GM21423 (cell line): ENCODE measurements around the gene B3GLCT.

Experiments used
- ATAC-seq: cut with Tn5 transposase; IDR thresholded peaks from one replicate; pipeline ENCODE4 v1.9.1; 2021; ENCODE audit warnings: mild to moderate bottlenecking, moderate library complexity; ENCODE audit not compliant: unreplicated experiment

Gene B3GLCT

DNA sequence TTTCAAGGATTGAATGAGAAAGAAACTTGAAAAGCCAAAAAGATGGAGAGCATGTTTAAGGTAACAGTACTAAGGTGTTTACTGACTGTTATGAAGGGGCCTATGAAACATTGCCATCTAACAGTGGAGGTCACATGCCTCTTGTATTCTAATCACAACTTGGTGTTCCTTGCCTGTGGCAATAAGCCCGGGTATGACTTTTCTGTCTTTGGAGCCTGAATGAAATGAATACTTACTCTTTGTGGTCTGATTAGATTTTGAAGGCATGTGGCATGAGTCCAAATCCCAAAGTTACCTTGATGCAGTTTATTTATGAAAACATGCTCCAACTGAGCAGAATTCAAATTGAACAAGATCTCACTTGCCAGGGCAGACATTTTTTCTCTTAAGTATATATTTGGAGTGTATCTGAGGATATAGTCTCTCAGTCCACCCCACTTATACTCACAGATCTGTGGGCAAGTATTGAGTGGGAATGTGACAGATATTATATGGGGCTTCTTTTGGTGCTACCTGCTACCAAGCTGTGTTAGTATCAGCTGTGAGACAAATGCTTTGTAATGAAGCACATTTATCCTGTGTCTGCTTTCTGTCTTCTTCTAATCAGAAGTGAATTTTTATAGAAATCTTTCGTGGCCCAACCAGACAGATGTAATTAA is 67.5 kb downstream of the B3GLCT start:
- ATAC-seq: no peak

DNA sequence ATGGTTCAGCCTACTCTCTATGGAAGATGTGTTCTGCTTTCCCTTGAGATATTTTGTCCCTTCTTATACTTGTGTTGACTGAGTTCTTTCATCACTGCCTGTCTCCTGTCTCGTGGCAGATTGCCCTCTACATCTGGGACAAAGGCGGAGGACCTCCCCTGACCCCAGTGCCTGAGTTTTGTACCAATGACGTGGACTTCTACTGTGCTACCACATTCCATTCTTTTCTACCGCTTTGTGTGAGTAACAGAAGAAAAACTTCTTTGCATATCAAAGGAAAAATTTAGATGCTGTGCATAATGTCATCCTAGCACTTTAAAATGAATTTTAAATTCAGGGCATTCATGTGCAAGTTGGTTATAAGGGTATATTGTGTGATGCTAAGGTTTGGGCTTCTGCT is 74.6 kb downstream of the B3GLCT start:
- ATAC-seq: no peak

DNA sequence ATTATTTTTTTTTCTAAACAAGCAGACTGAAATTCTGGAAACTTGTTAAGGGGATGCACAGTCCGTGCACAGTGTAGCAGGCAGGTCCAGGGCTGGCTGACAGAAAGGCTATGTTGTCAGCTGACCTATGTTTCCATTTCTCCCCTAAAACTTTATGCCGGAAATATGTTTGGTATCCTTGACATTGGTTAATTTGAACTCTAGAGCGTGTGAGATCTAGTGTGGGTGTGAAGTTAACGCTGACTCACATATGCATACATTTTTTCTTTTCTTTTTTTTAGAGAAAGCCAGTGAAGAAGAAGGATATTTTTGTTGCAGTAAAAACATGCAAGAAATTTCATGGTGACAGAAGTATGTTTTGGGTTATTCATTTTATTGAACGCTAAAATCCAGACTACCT is 76.6 kb downstream of the B3GLCT start:
- ATAC-seq: no peak

DNA sequence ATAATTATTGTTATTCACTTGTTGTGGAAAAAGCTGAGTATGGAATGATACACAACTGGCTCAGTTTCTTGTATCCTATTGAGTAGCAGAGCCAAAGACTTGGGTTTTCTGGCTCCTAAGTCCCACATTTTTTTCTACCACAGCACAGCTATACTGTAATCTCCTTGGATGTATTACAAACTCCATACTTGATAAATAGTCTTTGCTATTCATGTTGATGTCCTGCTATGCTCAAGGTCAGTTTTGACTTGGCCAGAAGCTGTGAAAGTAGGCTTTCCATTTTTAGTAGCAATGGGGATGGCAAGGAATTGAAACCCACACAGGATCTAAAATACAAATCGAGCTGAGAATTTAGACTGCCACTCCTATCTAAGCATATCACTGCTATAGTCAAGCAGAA is 79.1 kb downstream of the B3GLCT start:
- ATAC-seq: no peak

DNA sequence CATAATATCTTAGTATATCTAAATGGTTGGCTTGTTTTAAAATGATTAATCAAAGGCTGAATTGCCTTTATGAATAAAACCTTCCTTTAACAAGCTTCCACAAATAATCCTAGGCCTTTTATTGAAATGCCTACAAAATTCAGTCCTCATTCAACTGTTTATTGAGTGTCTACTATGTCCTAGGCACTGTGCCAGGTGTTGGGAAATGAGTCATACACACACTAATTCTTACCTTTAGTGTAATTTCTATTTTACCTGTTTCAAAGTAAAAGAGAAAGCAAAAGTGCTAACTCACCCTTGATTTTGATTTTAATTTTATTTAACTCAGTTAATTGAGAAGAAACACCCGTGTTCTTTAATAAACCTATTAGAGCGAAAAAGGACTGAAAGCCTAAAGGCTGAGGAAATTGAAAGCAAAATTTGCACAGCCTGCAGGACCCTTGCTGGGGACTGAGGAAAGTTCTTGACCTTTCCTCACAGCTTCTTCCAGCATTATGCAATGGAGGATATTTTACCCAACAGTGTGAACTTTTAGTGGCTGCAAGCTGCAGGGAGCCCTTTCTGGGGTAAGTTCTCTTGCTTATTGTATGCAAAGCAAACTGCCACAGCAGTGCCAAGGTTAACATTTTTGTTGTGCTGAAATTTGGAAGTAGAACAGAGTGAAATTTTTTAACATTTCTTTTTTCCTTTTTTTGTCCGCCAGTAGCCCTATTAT is 83.1 kb downstream of the B3GLCT start:
- no peak for ATAC-seq

DNA sequence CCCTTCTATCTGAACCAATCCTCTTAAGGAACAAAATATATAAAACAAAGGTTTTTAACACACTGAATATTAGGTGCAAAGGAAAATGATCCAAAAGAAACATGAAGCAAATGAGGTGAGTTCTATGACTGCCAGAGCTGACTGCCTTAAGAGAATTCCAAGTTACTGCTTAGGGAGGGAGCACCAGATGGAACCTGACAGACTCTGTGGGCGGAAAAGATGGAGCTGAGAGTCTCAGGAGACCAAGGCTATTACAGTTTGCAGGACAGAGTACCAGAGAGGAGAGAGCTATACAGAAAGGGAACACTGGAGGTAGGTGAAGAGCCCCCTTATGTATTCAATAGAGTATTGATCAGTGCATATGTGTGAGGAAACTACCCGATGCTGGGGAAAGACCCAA is 87.2 kb downstream of the B3GLCT start:
- no peak for ATAC-seq

DNA sequence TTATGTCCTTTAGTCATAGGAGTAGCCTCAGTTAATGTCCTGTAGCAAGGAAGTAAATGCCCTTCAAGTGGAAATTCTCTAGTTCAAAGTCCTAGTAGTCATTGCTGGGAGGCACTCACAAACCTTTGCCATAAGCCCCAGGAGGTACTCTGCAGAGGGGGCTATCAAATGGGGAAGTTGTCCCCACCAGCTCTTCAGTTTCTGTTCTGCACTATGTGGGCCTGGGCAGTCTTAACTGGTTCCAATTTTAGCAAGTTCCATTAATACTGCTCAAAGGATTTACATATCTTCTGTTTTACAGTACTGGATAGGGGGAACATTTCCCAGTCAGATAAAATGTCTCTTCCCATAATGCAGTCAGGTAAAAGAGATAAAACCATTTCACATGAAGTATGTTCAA is 101.3 kb downstream of the B3GLCT start:
- ATAC-seq: no peak

DNA sequence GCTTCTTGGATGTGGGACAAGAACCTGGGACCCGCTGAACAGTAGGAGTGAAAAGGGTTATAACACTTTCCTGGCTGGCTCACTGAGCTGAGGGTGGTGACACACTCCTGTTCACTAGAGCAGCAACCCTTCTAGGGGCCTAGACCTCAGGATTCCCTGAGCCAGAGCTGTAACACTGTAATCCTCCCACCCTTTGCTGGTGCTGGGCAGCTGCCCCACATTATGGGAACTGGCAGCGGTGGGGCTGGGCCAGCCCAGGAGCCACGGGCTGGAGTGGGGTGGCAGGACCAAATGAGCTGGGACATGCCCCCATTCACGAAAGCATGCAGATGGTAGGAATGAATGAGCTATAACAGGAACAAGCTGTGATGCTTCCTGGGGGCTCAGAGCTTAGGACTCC is 110.6 kb downstream of the B3GLCT start:
- ATAC-seq: no peak

DNA sequence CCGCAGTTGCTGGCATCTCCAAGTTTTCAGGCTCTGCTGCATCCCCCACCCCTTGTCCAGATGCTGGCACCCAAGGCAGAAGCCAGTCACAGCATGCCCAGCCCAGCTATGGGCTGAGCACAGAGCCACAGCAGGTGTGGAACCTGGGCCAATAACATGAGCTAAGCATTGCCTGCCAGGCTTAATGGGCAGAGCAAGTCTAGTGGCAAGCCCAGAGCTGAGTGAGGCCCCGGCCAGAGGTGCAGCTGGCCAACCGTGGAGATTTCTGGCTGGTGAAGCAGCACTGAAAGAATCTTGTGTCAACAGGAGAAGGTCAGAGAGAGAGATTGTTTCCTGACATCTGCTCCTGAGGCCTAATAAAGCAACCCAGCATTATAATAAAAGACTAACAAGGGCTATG is 111.0 kb downstream of the B3GLCT start:
- ATAC-seq: no peak

DNA sequence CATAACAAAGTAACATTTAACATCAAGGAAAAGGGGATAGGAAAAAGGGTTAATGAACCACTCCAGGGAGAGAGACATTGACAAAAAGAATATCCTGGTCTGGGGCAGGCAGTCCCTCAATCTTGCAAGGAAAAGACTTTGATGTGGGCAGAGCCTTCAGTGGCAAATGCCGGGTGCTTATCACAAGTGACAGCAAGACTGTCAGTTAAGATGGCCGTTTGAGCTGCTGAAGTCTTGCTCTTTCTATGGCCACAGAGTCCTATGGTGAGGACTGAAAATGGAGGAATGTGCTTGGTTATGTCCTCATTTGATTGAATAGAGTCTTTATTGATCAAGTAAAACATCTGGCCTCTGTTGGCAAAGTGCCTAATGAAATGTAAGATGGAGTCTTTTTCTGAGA is 112.1 kb downstream of the B3GLCT start:
- ATAC-seq: no peak

DNA sequence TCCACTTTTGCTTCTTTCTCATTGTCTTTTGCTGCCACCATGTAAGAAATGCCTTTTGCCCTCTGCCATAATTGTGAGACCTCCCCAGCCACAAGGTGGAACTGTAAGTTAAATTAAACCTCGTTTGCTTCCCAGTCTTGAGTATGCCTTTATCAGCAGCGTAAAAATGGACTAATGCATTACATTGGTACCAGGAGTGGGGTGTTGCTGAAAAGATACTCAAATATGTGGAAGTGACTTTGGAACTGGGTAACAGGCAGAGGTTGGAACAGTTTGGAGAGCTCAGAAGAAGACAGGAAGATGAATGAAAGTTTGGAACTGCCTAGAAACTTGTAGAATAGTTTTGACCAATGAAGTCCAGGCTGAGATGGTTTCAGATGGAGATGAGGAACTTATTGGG is 115.2 kb downstream of the B3GLCT start:
- ATAC-seq: no peak

DNA sequence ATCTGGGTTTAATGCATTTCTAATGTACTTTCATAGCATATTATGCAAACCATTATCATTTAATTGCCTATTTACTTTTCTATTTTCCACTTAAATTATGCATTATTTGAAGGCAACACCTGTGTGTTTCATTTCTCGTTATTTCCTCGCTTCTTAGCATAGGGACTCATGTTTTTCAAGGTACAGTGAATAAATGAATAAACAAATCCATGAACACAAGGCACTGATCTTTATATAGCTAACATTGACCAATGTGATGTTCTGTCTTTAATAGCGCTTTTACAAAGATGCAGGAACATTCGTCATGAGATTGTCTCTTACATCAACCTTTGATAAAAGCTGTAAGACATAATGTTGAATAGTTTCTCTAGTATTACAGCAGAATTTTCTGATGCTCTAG is 121.2 kb downstream of the B3GLCT start:
- no peak for ATAC-seq

DNA sequence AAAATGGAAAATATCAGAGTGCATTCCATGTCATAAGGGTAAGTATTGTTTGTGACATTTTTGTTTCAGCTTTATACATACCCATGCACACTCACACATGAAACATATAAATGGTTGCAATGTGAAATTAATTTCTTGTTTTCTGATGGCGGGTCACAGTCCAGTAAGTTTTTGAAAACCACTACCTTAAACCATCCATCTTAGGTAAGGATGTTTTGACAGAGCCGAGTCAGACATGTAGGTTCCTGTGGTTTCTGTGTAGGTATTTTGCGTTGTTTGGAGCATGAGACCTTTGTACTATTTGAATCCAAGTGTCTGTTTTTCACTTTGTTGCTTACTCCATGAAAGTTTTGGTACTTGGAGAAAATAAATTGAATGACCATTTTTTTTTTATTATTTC is 121.7 kb downstream of the B3GLCT start:
- no peak for ATAC-seq

DNA sequence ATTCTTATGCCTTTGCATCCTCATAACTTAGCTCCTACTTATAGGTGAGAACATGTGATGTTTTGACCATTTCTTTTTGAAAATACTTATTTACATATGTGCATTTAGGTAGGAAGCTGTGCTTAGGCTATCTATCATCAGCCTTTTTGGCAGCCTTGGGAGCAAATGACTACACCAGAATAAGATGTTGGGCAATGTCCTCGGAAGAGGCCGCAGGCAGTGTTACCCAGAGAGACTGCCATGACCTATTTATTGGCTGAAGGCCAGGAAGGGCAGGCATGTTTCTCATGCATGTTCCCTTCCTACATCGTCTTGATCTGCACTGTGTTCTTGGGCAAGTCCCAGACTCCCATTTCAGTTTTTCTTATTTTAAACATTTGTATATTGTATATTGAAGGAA is 122.3 kb downstream of the B3GLCT start:
- ATAC-seq: no peak

DNA sequence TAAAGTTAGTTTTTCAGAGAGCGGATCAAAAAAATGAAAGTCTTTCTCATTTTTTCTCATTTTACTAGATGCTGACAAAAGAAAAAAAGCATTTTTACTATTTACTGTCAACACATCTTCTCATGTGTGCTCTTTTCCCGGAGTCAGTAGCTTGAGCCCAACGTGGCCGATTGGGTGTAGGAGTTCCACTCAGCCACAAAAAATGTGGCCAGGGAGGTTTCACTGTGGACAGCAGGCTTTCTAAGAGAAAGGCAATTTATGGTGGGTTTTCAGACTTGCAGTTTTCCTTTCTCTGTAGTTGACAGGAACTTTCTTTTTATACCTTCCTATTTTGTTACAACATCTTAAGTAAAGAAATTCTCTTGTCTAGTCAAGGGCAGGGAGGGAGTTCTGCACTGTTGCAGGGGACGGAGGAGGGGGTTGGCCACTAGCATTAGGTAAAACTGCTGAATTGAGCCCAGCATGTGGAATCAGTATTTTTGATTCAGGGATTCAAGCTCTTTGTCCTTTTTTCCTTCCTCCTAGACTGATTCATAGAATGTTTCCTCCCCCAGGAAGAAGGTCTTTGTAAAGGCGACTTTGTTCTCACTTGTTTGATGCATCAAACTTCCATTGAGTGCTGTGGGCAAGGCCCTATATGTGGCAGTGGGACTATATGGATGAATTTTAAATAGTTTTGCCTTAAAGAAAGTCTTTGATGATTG is 123.1 kb downstream of the B3GLCT start:
- no peak for ATAC-seq

DNA sequence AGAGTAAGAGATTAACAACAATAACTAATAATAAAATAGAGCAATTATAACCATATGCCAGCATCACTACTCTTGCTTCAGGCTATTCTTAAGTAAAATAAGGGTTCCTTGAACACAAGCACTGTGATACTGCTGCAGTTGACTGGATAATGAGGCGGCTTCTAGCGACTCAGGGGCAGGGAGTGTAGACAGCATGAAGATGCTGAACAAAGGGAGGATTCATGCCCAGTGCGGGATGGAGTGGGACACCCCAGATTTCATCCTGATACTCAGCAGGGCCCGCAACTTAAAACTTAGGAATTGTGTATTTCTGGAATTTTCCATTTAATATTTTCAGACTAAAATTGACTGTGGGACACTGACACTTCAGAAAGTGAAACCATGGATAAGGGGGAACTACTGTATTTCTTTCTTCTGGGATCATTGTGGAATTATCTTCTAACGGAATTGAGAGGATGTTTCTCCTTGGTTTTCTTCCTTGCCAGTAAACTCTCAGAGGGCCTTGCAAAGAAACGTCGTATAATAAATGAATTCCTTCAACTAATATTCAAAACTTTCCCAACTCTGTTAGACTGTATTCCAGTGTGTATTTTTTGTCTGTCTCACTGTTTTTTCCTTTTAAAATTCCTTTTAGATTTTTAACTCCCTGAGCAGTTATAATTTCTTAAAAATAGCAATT is 127.5 kb downstream of the B3GLCT start:
- no peak for ATAC-seq

DNA sequence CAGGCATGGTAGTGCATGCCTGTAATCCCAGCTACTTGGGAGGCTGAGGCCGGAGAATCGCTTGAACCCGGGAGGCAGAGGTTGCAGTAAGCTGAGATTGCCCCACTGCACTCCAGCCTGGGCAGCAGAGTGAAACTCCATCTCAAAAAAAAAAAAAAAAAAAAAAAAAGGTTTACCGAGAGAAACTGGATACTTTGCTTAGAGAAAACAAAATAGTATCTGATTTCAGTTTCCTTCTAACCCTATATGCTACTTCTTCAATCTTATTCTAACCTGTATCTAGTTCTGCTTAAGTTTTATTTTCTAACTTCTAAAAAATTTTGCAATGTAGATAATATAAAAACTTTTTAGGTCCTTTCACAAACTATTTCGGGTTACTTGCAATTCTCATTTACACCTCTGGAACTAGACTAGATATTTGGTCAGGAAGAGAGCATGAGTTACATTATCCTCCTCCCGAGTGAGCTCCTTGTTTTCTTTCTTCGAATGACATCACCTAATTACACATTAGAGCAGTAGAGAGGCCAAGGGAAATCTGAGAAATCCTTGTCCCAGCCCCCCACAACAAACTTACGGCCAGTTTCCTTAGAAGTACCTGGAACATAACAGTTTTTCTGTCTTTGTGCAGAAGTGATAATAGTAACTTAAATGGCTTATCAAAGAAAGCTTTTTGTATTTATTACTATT is 128.9 kb downstream of the B3GLCT start:
- ATAC-seq: no peak

DNA sequence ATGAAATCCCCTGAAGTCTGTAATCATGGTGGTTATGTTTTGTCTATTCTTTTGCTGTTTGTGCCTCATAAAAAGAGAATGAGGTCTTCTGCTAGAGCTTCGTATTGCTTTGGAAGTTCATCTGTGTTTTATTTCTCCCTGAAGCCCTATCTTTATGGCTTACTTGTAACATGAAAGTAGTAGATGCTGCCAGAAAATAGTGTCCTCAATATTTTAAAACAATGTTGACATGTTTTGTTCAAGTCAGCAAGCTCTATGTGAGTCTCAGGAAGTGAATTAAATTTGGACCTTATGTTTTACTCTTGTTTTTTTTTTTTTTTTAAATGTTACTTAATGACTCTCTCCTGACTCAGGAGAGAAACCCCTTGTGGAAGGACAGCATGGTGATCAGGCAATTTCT is 130.5 kb downstream of the B3GLCT start:
- no peak for ATAC-seq

DNA sequence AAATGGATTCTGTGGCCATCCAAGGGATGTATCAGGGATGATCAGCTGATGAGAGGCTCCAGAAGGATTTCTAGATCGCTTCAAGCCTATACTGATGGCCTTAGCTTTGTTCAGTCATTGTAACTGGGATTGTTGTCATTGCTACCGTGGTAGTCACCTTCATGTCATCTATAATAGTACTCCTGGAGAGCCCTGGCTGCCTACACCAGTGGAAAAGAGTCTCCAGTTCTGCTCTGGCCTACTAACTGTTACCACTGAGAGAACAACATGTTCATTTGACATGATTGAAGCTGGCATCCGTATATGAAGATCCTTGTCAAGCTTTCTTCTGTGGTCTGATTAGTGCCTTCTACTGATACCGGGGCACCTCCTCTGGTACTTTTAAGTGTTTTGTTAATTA is 131.3 kb downstream of the B3GLCT start:
- ATAC-seq: no peak

DNA sequence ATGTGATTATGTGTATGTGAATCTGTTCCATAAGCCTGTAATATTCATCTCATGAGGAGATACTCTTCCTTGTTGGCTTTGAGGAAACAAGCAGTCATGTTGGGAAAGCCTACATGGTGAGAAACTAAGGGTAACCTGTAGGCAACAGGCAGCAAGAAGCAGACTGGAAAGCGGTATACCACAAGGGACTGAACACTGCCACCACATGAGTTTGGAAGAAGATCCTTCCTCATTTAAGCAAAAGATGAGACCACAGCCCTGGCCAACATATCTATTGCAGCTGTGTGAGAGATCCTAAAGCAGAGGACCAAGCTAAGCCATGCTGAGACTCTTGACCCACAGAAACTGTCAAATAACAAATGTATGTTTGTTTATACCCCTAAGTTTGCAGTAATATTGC is 134.8 kb downstream of the B3GLCT start:
- ATAC-seq: no peak

DNA sequence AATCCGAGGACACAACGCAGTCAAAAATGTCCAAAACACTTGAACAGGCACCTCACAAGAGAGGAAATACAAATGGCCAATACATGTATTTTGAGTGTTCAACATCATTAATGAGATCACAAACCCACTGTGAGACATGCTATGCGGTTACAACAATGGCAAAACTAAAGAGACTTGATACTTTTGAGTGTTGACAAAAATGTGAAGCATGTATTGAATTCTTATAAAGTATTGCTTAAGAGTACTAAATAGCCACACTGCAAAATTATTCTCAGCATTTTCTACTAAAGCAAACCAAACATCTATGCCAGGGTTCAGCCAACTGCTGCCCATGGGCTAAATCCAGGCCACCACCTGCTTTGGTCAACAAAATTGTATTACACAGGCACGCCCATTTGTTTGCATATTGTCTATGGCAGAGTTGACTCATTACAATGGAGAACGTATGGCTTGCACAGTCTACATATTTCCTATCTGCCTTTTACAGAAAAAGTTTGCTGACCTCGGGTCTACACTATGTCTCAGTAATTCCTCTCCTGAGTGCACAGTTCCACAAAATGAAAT is 135.3 kb downstream of the B3GLCT start:
- ATAC-seq: no peak
